ENCODE data around the gene PFKFB2.

PFKFB2 gene

GRCh38 chr1:207124389-207124788, 71.3 kb downstream of the PFKFB2 start:
- H3K4me3 ChIP-seq (ENCODE audit: low read depth, low read length), result no peak overlapping the region
- TF ChIP-seq, protein P1, sequence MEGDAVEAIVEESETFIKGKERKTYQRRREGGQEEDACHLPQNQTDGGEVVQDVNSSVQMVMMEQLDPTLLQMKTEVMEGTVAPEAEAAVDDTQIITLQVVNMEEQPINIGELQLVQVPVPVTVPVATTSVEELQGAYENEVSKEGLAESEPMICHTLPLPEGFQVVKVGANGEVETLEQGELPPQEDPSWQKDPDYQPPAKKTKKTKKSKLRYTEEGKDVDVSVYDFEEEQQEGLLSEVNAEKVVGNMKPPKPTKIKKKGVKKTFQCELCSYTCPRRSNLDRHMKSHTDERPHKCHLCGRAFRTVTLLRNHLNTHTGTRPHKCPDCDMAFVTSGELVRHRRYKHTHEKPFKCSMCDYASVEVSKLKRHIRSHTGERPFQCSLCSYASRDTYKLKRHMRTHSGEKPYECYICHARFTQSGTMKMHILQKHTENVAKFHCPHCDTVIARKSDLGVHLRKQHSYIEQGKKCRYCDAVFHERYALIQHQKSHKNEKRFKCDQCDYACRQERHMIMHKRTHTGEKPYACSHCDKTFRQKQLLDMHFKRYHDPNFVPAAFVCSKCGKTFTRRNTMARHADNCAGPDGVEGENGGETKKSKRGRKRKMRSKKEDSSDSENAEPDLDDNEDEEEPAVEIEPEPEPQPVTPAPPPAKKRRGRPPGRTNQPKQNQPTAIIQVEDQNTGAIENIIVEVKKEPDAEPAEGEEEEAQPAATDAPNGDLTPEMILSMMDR (IDR thresholded peaks at IDR 0.05; ENCODE audit: low read depth, low read length, missing control alignments), result no peak
- no peak for DNase-seq
- no peaks in the 10 kb centered on the region for H3K36me3 ChIP-seq (replicated peaks)
- in situ Hi-C loops (cut with HindIII; ENCODE audit: low pct_ligation_motif_present, low sequenced_read_pairs), result no loop called here
- H3K27me3 ChIP-seq (replicated peaks), result no peaks in the 10 kb centered on the region
- no peak overlapping the region for H3K27ac ChIP-seq

- DNase-seq, result no peak
- no peaks in the 10 kb centered on the region for H3K36me3 ChIP-seq (replicated peaks)
- H3K27ac ChIP-seq, result no peak overlapping the region
- H3K4me3 ChIP-seq (ENCODE audit: low read depth, low read length), result no peak overlapping the region
- no peaks in the 10 kb centered on the region for H3K27me3 ChIP-seq (replicated peaks)
- in situ Hi-C loops (cut with HindIII; ENCODE audit: low pct_ligation_motif_present, low sequenced_read_pairs), result no loop called here
- TF ChIP-seq, protein P1 (IDR thresholded peaks at IDR 0.05; ENCODE audit: low read depth, low read length, missing control alignments), result no peak
Observed at GRCh38 chr1:207128336-207128921, 75.4 kb downstream of the PFKFB2 start.

DNA sequence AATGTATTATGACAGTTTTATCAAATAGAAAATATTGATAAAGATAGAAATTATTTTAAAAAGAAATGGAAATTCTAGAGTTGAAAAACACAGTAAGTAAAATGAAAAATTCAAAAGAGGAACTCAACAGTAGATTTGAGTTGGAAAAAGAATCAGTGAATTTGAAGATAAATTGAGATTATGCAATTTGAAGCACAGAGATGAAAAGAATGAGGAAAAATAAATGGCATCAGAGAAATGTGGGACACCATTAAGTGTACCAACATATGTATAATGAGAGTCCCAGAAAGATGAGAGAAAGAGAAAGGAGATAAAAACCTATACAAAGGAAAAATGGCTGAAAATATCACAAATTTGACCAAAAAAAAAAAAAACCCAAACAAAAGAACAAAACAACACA, 76.0 kb downstream of the PFKFB2 start:
- DNase-seq, result no peak
- H3K27ac ChIP-seq, result no peak overlapping the region
- no peaks in the 10 kb centered on the region for H3K36me3 ChIP-seq (replicated peaks)

More for the DNA sequence above, 76.0 kb downstream of the PFKFB2 start:
- Histone ChIP-seq H3K4me3 (ENCODE audit: low read depth, low read length) (no peak overlapping the region), H3K27me3 (replicated peaks) (no peaks in the 10 kb centered on the region)
- TF ChIP-seq, protein P1 (IDR thresholded peaks at IDR 0.05; ENCODE audit: low read depth, low read length, missing control alignments), result no peak
- in situ Hi-C loops (cut with HindIII; ENCODE audit: low pct_ligation_motif_present, low sequenced_read_pairs), result no loop called here

Measured in brain microvascular endothelial cell (primary cell).